Measurements from ENCODE around the gene PPP2CA. TPM values are rescaled to one million over a fixed set of nuclear protein-coding genes. Genes with fewer than 3 reads are reported as not detected.

PPP2CA gene
- total and polyA plus RNA-seq, 2 of the 13 experiments (the other 11 are each of a cell fraction or from before 2014, with no cell fraction given) = 82.4 to 171 TPM

DNA sequence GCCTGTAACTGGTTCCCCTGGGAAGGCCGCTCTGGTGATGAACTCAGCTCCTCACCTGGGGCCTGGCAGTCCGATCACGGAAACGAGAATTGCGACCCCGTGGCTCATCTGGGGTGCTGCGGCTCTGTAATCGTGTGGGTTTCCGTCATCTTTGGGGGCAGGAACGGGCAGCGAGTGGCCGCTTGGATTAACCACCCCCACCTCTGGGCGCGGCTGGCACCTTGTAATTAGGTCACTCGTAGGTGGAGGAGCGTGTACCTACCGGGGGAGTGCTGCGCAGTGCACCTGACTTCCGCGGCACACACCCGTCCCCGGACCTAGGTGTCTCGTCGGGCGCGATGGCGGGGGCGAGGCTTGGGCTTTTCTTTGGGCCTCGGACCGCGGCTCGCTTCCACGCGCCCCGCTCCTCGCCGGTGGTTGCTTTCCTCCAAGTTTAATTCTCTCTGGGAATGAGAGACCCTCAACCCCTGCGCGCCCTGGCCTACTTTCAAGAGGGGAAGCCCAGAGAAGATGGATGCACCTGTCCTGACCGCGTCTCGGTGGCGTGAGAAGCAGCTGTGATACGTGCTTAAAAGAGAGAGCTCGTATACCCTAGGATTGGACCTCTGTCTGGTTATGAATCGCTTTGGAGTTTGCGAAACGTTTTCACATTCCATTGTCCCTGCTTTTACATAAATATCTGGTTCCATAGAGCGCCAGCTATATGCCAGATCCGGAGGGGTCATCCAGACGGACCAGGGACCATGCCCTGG, 744 bp upstream of the PPP2CA start (continued):
- TF ChIP-seq NR1H2 (CRISPR knock-in tag; IDR thresholded peaks at IDR 0.05; ENCODE audit: borderline replicate concordance, low read depth) (no peak), ZBTB42 (CRISPR knock-in tag; IDR thresholded peaks at IDR 0.05) (no peak), CBX5 (CRISPR knock-in tag; IDR thresholded peaks at IDR 0.05; ENCODE audit: borderline replicate concordance) (no peak), TP53 (CRISPR knock-in tag; conservative IDR thresholded peaks at IDR 0.05) (no peak), STAT5B (CRISPR knock-in tag; IDR thresholded peaks at IDR 0.05) (no peak), CBX2 (IDR thresholded peaks at IDR 0.05; ENCODE audit: low read depth, low read length) (no peak), CBX2 (CRISPR knock-in tag; IDR thresholded peaks at IDR 0.05; ENCODE audit: low read depth) (no peak), ADNP (CRISPR knock-in tag; IDR thresholded peaks at IDR 0.05) (no peak), ZNF841 (CRISPR knock-in tag; IDR thresholded peaks at IDR 0.05; ENCODE audit: borderline replicate concordance) (no peak), MATR3 (CRISPR knock-in tag; IDR thresholded peaks at IDR 0.05) (no peak), ZSCAN12 (CRISPR knock-in tag; IDR thresholded peaks at IDR 0.05) (no peak), HOXD1 (CRISPR knock-in tag; IDR thresholded peaks at IDR 0.05) (no peak), ZNF326 (CRISPR knock-in tag; IDR thresholded peaks at IDR 0.05; ENCODE audit: borderline replicate concordance) (no peak), NPAS2 (CRISPR knock-in tag; IDR thresholded peaks at IDR 0.05; ENCODE audit: borderline replicate concordance) (no peak), FOXC1 (CRISPR knock-in tag; IDR thresholded peaks at IDR 0.05; ENCODE audit: borderline replicate concordance) (no peak), ERF (CRISPR knock-in tag; IDR thresholded peaks at IDR 0.05) (no peak), ZNF441 (CRISPR knock-in tag; IDR thresholded peaks at IDR 0.05; ENCODE audit: borderline replicate concordance) (no peak), FOXO1 (CRISPR knock-in tag; IDR thresholded peaks at IDR 0.05) (0 out of 2 replicates have a peak, but pooled peaks have one; percentile 8), CREB3 (CRISPR knock-in tag; IDR thresholded peaks at IDR 0.05) (no peak), BRCA1 (CRISPR knock-in tag; IDR thresholded peaks at IDR 0.05) (no peak), NFE2L2 (IDR thresholded peaks at IDR 0.05; ENCODE audit: low read length) (no peak), ZNF543 (CRISPR knock-in tag; IDR thresholded peaks at IDR 0.05) (peak; percentile 24; the same call in 1 of the 2 replicates)
- TF ChIP-seq, protein P1, sequence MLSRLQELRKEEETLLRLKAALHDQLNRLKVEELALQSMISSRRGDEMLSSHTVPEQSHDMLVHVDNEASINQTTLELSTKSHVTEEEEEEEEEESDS (CRISPR knock-in tag; IDR thresholded peaks at IDR 0.05; ENCODE audit: borderline replicate concordance) = no peak
- TF ChIP-seq, protein P2, sequence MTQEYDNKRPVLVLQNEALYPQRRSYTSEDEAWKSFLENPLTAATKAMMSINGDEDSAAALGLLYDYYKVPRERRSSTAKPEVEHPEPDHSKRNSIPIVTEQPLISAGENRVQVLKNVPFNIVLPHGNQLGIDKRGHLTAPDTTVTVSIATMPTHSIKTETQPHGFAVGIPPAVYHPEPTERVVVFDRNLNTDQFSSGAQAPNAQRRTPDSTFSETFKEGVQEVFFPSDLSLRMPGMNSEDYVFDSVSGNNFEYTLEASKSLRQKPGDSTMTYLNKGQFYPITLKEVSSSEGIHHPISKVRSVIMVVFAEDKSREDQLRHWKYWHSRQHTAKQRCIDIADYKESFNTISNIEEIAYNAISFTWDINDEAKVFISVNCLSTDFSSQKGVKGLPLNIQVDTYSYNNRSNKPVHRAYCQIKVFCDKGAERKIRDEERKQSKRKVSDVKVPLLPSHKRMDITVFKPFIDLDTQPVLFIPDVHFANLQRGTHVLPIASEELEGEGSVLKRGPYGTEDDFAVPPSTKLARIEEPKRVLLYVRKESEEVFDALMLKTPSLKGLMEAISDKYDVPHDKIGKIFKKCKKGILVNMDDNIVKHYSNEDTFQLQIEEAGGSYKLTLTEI (CRISPR knock-in tag; conservative IDR thresholded peaks at IDR 0.05) = no peak
- TF ChIP-seq, protein P3, sequence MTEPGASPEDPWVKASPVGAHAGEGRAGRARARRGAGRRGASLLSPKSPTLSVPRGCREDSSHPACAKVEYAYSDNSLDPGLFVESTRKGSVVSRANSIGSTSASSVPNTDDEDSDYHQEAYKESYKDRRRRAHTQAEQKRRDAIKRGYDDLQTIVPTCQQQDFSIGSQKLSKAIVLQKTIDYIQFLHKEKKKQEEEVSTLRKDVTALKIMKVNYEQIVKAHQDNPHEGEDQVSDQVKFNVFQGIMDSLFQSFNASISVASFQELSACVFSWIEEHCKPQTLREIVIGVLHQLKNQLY (CRISPR knock-in tag; IDR thresholded peaks at IDR 0.05) = no peak

Data from HepG2 (cell line).